Nephron (organoid): ENCODE data around the gene FASN.

Experiments
- H3K27ac Mint-ChIP-seq, 3 experiments: 2 replicates each; pipeline ENCODE4 v1.8.0; 2020; ENCODE audit warnings: mixed read lengths in 3 of 3, mild to moderate bottlenecking in 2 of 3, moderate library complexity in 1 of 3
- H3K27me3 Mint-ChIP-seq: 2 replicates; pipeline ENCODE4 v1.8.0; 2021; ENCODE audit warnings: low read depth, mild to moderate bottlenecking, moderate library complexity, mixed read lengths
- H3K36me3 Mint-ChIP-seq: 2 replicates; pipeline ENCODE4 v1.8.0; 2020; ENCODE audit warnings: low read depth, mixed read lengths
- H3K4me1 Mint-ChIP-seq: 2 replicates; pipeline ENCODE4 v1.8.0; 2020; ENCODE audit warnings: mixed read lengths
- H3K4me3 Mint-ChIP-seq, 3 experiments: 2 replicates each; pipeline ENCODE4 v1.8.0; 2020; ENCODE audit warnings: mild to moderate bottlenecking in 3 of 3, mixed read lengths in 3 of 3, moderate library complexity in 2 of 3
- H3K9me3 Mint-ChIP-seq: 2 replicates; pipeline ENCODE4 v1.8.0; 2020; ENCODE audit warnings: mixed read lengths
- CTCF ChIP-seq, 3 experiments: fragments of 200-600 bp; sonication (generic); IDR thresholded peaks; one replicate each; pipeline ENCODE4 v1.5.0; 2021; ENCODE audit warnings: antibody characterized with exemption in 3 of 3; ENCODE audit not compliant: unreplicated experiment in 3 of 3

Gene FASN

GRCh38 chr17:82036634-82037091 is 61.4 kb downstream of the FASN start:
- H3K36me3 Mint-ChIP-seq: no peaks in the 10 kb centered on the region
- H3K9me3 Mint-ChIP-seq: no peaks in the 10 kb centered on the region
- H3K27me3 Mint-ChIP-seq: peaks cover 21% of the 10 kb centered on the region
- H3K4me1 Mint-ChIP-seq: peaks cover 20% of the 10 kb centered on the region
- no peak for TF ChIP-seq CTCF (IDR thresholded peaks at IDR 0.05; ENCODE audit: unreplicated experiment in 3 of 3)
- no peak overlapping the region for H3K27ac Mint-ChIP-seq
- peak overlapping the region; percentile 74 to 81 (median 79) for H3K4me3 Mint-ChIP-seq

- Mint-ChIP-seq H3K27ac (no peak overlapping the region), H3K4me1 (peaks cover 20% of the 10 kb centered on the region), H3K27me3 (peaks cover 21% of the 10 kb centered on the region), H3K4me3 (peak overlapping the region; percentile 79 to 81 (median 80)), H3K36me3 (no peaks in the 10 kb centered on the region), H3K9me3 (no peaks in the 10 kb centered on the region)
- TF ChIP-seq CTCF (IDR thresholded peaks at IDR 0.05; ENCODE audit: unreplicated experiment in 3 of 3): no peak
Observed at GRCh38 chr17:82035956-82036633, 61.9 kb downstream of the FASN start.

DNA sequence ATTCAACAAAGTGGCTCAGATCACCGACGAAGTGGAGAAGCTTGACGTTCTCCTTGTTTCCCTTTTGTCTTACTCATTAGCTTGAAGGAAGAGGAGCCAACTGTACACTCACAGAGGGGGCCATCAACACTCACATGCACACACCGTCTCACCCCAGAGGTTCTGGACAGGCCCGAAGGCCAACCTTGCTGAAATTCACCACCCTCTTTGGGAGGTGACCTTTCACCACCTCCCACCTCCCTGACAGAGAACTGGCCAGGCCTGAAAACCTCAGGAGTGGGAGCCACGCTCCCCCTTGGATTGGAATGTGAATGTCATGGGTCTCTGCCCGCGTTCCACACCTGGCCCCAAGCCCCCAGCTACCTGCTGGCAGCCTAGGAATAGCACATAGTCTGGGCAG is 62.5 kb downstream of the FASN start:
- TF ChIP-seq CTCF (IDR thresholded peaks at IDR 0.05; ENCODE audit: unreplicated experiment in 3 of 3): no peak
- H3K4me1 Mint-ChIP-seq: peaks cover 20% of the 10 kb centered on the region

DNA sequence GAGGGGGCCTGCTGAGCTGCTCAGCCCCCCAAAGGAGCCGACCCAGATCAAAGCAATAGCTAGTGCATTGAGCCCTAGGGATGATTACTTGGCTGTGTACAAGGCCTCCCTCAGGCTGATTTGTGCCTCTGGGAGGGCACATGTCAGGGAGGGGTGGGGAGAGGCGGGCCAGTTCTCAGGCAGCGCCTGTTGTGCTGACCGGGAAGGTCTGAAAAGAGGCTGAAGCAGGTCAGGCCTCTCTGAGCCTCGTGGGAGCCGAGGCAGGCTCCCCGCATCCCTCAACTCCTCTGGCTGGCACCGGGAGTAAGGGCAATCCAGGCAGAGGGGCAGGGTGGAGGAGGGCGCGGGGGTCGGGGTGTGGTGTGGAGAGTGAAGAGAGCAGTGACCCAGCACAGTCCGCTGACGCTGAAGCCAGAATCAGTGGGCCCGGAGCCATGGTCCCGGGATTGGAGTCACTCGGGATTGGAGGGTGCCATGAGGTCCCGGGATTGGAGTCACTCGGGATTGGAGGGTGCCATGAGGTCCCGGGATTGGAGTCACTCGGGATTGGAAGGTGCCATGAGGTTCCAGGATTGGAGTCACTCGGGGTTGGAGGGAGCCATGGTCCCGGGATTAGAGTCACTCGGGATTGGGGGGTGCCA is 63.5 kb downstream of the FASN start:
- H3K4me3 Mint-ChIP-seq: peak overlapping the region; percentile 70 to 80 (median 77)
- no peaks in the 10 kb centered on the region for H3K9me3 Mint-ChIP-seq
- peaks cover 21% of the 10 kb centered on the region for H3K27me3 Mint-ChIP-seq
- peaks cover 20% of the 10 kb centered on the region for H3K4me1 Mint-ChIP-seq
- no peak for TF ChIP-seq CTCF (IDR thresholded peaks at IDR 0.05; ENCODE audit: unreplicated experiment in 3 of 3)
- peak overlapping the region in 1 of 3 experiments; percentile 14 for H3K27ac Mint-ChIP-seq
- no peaks in the 10 kb centered on the region for H3K36me3 Mint-ChIP-seq

More for the DNA sequence above, 62.5 kb downstream of the FASN start:
- H3K27ac Mint-ChIP-seq: peak overlapping the region; percentile 14 to 66 (median 31)
- H3K9me3 Mint-ChIP-seq: no peaks in the 10 kb centered on the region
- H3K36me3 Mint-ChIP-seq: no peaks in the 10 kb centered on the region
- peaks cover 21% of the 10 kb centered on the region for H3K27me3 Mint-ChIP-seq
- peak overlapping the region; percentile 70 to 80 (median 77) for H3K4me3 Mint-ChIP-seq

DNA sequence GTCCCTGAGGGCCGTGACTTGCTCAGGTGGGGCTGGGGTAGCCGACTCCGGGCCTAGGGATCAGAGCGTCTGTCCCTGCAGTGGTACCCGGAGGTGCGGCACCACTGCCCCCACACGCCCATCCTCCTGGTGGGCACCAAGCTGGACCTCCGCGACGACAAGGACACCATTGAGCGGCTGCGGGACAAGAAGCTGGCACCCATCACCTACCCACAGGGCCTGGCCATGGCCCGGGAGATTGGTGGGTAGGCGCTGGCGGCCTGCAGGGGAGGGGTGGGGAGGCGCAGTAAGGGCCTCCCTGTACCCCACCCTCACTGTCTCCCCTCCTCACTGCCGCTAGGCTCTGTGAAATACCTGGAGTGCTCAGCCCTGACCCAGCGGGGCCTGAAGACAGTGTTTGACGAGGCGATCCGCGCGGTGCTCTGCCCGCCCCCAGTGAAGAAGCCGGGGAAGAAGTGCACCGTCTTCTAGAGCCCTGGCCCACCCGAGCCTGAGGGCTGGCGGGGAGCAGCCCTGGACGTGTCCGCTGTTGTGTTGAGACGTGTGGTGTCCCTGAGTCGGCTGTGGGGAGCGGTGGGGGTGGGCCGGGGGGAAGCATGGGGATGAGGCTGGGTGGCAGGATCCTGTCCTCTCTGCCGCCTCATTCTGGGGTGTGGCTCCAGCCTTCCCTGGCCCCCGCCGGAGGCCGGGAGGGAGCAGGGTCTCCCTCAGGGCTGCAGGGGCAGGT is 64.5 kb downstream of the FASN start:
- Mint-ChIP-seq H3K9me3 (no peaks in the 10 kb centered on the region), H3K27me3 (peaks cover 17% of the 10 kb centered on the region), H3K4me3 (peak overlapping the region; percentile 78 to 84 (median 78)), H3K27ac (no peak overlapping the region), H3K36me3 (no peaks in the 10 kb centered on the region), H3K4me1 (peaks cover 16% of the 10 kb centered on the region)
- no peak for TF ChIP-seq CTCF (IDR thresholded peaks at IDR 0.05; ENCODE audit: unreplicated experiment in 3 of 3)
